RKO (cell line): ENCODE results near the gene EBF3.

Experiments
- DNase-seq: peaks from one replicate; pipeline ENCODE4 v3.0.0-alpha.2; 2016; ENCODE audit warnings: low spot score

EBF3 gene

GRCh38 chr10:129912166-129912917, 51.7 kb downstream of the EBF3 start:
- DNase-seq = no peak

GRCh38 chr10:129911451-129912165, 52.5 kb downstream of the EBF3 start:
- no peak for DNase-seq

- no peak for DNase-seq
Observed at GRCh38 chr10:129910861-129911260, 53.2 kb downstream of the EBF3 start.

GRCh38 chr10:129909531-129910256, 54.4 kb downstream of the EBF3 start:
- no peak for DNase-seq

GRCh38 chr10:129909080-129909479, 55.0 kb downstream of the EBF3 start:
- DNase-seq = no peak

GRCh38 chr10:129908406-129908805, 55.7 kb downstream of the EBF3 start:
- no peak for DNase-seq

- DNase-seq = no peak
Observed at GRCh38 chr10:129905553-129905952, 58.5 kb downstream of the EBF3 start.

- no peak for DNase-seq
Observed at GRCh38 chr10:129904323-129904722, 59.8 kb downstream of the EBF3 start.

GRCh38 chr10:129901389-129902006, 62.6 kb downstream of the EBF3 start:
- DNase-seq = no peak

- no peak for DNase-seq
Observed at GRCh38 chr10:129900825-129901224, 63.2 kb downstream of the EBF3 start.

GRCh38 chr10:129899276-129900130, 64.6 kb downstream of the EBF3 start:
- no peak for DNase-seq

GRCh38 chr10:129898706-129899268, 65.3 kb downstream of the EBF3 start:
- DNase-seq = no peak

- no peak for DNase-seq
Observed at GRCh38 chr10:129897871-129898626, 66.0 kb downstream of the EBF3 start.

- no peak for DNase-seq
Observed at GRCh38 chr10:129896860-129897200, 67.2 kb downstream of the EBF3 start.

GRCh38 chr10:129896136-129896859, 67.8 kb downstream of the EBF3 start:
- DNase-seq = no peak

GRCh38 chr10:129895811-129896135, 68.3 kb downstream of the EBF3 start:
- no peak for DNase-seq

GRCh38 chr10:129894698-129895097, 69.4 kb downstream of the EBF3 start:
- no peak for DNase-seq

- no peak for DNase-seq
Observed at GRCh38 chr10:129893104-129894089, 70.7 kb downstream of the EBF3 start.

GRCh38 chr10:129892548-129893052, 71.5 kb downstream of the EBF3 start:
- no peak for DNase-seq
